GM12891 (cell line): Measurements from ENCODE around the gene SIN3B.
"Not testable (repeated sequence)": the region's sequence is repeated elsewhere in the genome, so short reads cannot be mapped to it uniquely, and the experiment has no call there.

ENCODE experiments used
- DNase-seq: peaks from one replicate; pipeline ENCODE4 v3.0.0; 2011; ENCODE audit warnings: low spot score; ENCODE audit not compliant: insufficient read length
- FAIRE-seq: peaks from 2 replicates; lab custom pipeline; 2011; peaks lifted over from hg19 to GRCh38; lab: Jason Lieb, UNC
- PAX5 ChIP-seq: IDR thresholded peaks from 2 replicates; pipeline ENCODE4 v1.6.1; 2011; ENCODE audit warnings: low read length, moderate library complexity, mild to moderate bottlenecking; ENCODE audit not compliant: insufficient read depth, severe bottlenecking
- POLR2A ChIP-seq: IDR thresholded peaks from 2 replicates; pipeline ENCODE4 v1.6.1; 2011; ENCODE audit warnings: low read depth, low read length, control low read depth
- POLR2AphosphoS5 ChIP-seq: IDR thresholded peaks from 2 replicates; pipeline ENCODE4 v1.6.1; 2011; ENCODE audit warnings: low read depth, low read length, control low read depth
- POU2F2 ChIP-seq: IDR thresholded peaks from 2 replicates; pipeline ENCODE4 v1.6.1; 2011; ENCODE audit warnings: low read depth, mild to moderate bottlenecking, control low read depth, low read length, moderate library complexity
- SPI1 ChIP-seq: IDR thresholded peaks from 2 replicates; pipeline ENCODE4 v1.6.1; 2011; ENCODE audit warnings: low read depth, low read length, control low read depth
- TAF1 ChIP-seq: IDR thresholded peaks from 2 replicates; pipeline ENCODE4 v1.6.1; 2011; ENCODE audit warnings: low read depth, low read length, control low read depth

The SIN3B gene

DNA sequence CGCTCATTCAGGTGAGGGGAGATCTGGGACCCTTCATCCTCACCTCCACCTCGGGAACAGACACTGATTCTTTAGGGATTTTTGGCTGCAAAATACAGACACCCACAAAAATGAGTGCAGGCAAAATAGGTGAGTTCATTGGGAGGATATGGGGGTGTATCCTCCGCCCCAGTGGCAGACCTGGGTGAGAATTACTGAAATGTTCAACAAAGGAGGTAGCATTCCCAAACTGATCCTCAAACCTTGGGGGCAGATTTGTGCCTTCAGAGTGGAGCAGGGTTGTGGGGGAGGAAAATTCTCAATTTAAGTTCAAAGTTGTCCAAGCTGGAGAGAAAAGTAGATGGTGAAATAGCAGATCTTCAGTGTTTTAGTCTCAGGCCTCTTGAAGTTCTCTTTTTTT lies 31.3 kb upstream of the SIN3B start:
- DNase-seq, result no peak
- TF ChIP-seq TAF1, result no peak
- TF ChIP-seq PAX5, result no peak
- TF ChIP-seq POLR2A, result no peak
- no peak for TF ChIP-seq POLR2AphosphoS5
- TF ChIP-seq SPI1, result no peak
- no peak for TF ChIP-seq POU2F2
- FAIRE-seq, result no peak

GRCh38 chr19:16798326-16798725 lies 30.9 kb upstream of the SIN3B start:
- FAIRE-seq, DNase-seq: not testable (repeated sequence)

- no peak for FAIRE-seq
- TF ChIP-seq TAF1 (no peak), PAX5 (no peak), SPI1 (no peak), POU2F2 (no peak), POLR2AphosphoS5 (no peak), POLR2A (no peak)
- no peak for DNase-seq
These were observed 29.5 kb upstream of the SIN3B start for GRCh38 chr19:16799740-16800139.

- TF ChIP-seq SPI1 (no peak), POLR2AphosphoS5 (no peak), TAF1 (no peak), POLR2A (no peak), PAX5 (no peak), POU2F2 (no peak)
- FAIRE-seq (no peak), DNase-seq (no peak)
These were observed 27.6 kb upstream of the SIN3B start for GRCh38 chr19:16801600-16802013.

DNA sequence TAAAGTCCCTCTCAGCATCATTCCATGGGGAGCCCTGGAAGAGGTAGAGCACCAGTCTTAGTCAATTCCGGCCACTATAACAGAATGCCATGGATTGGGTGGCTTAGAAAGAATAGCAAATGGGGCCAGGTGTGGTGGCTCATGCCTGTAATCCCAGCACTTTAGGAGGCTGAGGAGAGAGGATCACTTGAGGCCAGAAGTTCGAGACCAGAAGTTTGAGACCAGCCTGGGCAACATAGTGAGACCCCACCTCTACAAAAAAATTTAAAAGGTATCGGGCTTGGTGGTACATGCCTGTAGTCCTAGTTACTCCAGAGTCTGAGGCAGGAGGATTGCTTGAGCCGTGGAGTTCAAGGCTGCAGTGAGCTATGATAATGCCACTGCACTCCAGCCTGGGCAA lies 25.0 kb upstream of the SIN3B start:
- FAIRE-seq, result no peak
- TF ChIP-seq SPI1, result no peak
- TF ChIP-seq TAF1, result no peak
- no peak for TF ChIP-seq POLR2AphosphoS5
- TF ChIP-seq POU2F2, result no peak
- no peak for TF ChIP-seq POLR2A
- no peak for TF ChIP-seq PAX5
- DNase-seq, result no peak

DNA sequence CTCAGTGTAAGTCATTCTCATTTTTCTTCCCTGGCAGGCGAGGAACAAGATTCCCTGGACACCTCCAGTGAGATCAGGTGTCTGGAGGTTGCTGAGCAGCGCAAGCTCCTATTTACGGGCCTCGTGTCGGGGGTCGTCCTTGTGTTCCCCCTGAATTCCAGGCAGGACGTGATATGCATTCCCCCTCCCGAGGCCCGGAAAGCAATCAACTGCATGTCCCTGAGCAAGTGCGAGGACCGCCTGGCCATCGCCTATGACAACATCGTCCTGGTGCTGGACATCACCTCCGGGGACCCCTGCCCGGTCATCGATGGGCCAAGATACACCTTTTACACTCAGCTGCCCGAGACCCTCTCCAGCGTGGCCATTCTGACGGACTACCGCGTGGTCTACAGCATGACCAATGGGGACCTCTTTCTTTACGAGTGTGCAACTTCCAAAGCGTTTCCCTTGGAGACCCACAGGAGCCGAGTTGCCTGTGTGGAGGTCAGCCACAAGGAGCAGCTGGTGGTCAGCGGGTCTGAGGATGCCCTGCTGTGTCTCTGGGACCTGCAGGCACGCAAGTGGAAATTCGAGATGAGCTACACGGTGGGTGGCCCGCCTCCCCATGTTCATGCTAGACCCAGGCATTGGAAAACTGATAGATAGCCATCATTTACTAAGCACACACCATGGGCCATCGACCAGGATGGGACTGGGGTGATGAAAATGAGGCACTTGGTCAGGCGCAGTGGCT lies 21.5 kb upstream of the SIN3B start:
- FAIRE-seq (no peak), DNase-seq (no peak)
- TF ChIP-seq POLR2AphosphoS5 (no peak), POU2F2 (no peak), POLR2A (no peak), TAF1 (no peak), PAX5 (no peak), SPI1 (no peak)

DNA sequence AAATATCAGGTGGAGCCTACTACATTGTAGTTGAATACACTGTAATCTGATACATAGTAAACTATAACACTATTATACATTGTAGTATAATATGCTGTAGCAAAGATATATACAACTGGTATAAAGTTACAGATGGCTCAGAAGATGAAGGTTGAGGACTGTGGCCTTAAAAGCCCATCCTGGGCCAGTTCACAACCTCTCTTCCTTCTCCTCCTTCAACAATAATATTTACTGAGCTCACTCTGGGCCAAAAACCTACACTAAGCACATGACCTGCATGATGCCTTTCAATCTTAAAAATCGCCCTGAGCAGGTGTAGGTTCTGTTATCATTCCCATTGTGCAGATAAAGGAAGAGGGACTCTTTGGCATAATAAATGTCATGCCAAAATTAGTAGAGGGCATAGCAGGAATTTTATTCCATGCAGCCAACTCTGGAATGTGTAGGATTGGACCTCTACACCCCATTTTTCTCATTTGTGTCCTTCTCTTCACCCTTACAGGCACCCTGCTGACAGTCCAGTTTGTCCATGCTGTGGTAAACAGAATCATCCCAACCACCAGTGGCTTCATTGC lies 14.6 kb upstream of the SIN3B start:
- TF ChIP-seq PAX5 (no peak), POLR2AphosphoS5 (no peak), TAF1 (no peak), POU2F2 (no peak), POLR2A (no peak), SPI1 (no peak)
- FAIRE-seq, result no peak

DNA sequence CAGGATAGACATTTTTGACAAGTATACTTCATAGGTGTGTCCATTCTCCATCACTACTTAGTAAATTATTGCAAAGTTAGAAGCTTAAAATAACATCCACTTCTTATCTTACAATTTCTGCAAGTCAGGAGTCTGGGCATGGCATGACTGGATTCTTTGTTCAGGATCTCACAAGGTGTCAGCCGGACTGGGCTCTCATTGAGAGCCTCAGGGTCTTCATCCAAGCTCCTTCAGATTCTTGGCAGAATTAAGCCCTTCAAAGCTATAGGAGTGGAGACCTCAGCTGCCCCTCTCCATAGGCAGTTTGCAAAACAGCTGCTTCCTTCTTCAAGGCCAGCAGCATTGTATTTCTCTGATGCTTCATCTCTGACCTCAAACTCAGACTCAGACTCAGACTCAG lies 9.1 kb upstream of the SIN3B start:
- no peak for FAIRE-seq
- no peak for TF ChIP-seq PAX5
- no peak for TF ChIP-seq POLR2AphosphoS5
- TF ChIP-seq TAF1, result no peak
- no peak for TF ChIP-seq POU2F2
- TF ChIP-seq POLR2A, result no peak
- no peak for TF ChIP-seq SPI1
- DNase-seq, result no peak

More for the DNA sequence above, 14.6 kb upstream of the SIN3B start:
- no peak for DNase-seq

GRCh38 chr19:16821081-16821480 lies 8.1 kb upstream of the SIN3B start:
- FAIRE-seq, result no peak
- no peak for DNase-seq
- no peak for TF ChIP-seq POLR2AphosphoS5
- TF ChIP-seq TAF1, result no peak
- TF ChIP-seq POU2F2, result no peak
- no peak for TF ChIP-seq POLR2A
- TF ChIP-seq SPI1, result no peak
- TF ChIP-seq PAX5, result no peak

DNA sequence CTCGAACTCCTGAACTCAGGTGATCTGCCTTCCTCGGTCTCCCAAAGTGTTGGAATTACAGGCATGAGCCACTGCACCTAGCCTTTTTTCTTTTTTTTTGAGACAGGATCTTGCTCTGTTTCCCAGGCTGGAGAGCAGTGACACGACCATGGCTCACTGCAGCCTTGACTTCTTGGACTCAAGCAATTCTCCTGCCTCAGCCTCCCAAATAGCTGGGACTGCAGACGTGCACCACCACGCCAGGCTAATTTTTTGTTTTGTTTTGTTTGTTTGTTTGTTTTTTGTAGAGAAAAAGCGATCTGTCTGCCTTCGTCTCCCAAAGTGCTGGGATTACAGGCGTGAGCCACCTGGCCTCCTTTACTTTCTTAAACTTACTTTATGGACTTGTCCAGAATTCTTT lies 6.5 kb upstream of the SIN3B start:
- DNase-seq (no peak), FAIRE-seq (no peak)
- no peak for TF ChIP-seq POLR2AphosphoS5
- TF ChIP-seq POLR2A, result no peak
- TF ChIP-seq PAX5, result no peak
- TF ChIP-seq SPI1, result no peak
- TF ChIP-seq POU2F2, result no peak
- no peak for TF ChIP-seq TAF1
